ENCODE data around the gene POLR1G. TPM values are rescaled to one million over a fixed set of nuclear protein-coding genes. Genes with fewer than 3 reads are reported as not detected.
A peak's percentile ranks its signal among the peaks of the same experiment; 100 is the strongest.

Gene POLR1G
- total RNA-seq, 2 experiments from 2014 or later = 10.8 to 16.3 TPM

DNA sequence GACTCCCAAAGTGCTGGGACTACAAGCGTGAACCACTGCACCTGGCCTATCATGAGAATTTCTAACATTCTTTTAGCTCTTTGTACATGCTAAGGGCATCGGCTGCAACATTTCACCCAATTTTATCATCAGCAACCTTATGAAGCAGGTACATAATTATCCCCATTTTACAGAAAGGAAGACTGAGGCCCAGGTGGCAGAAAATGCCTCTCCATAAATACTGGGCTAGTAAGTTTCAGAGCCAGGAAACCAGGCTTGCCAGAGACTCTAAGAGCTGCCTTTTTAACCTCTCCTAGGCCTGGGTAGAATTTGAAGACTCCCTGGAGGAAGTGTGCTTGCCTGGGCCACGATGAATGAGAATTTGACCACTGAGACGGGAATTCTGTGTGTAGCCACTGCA, 38.3 kb upstream of the POLR1G start:
- Histone ChIP-seq H3K27ac (ENCODE audit: low read depth, low read length, poor library complexity, severe bottlenecking) (no peak overlapping the region), H3K79me2 (ENCODE audit: insufficient read depth, low read depth, low read length) (no peaks in the 10 kb centered on the region), H4K20me1 (ENCODE audit: insufficient read depth, low read length) (no peaks in the 10 kb centered on the region), H2AFZ (ENCODE audit: low read length) (no peak overlapping the region), H3K4me1 (ENCODE audit: insufficient read depth, low read length, poor library complexity, severe bottlenecking) (peaks cover 15% of the 10 kb centered on the region), H3K9me3 (ENCODE audit: low read length) (no peaks in the 10 kb centered on the region), H3K36me3 (ENCODE audit: insufficient read depth, low read length) (peaks cover 3% of the 10 kb centered on the region; the same call in 1 of the 2 replicates), H3K9me2 (ENCODE audit: insufficient read depth, low read length) (no peaks in the 10 kb centered on the region), H3K4me3 (ENCODE audit: low read depth, low read length, poor library complexity, severe bottlenecking) (no peak overlapping the region), H3K4me2 (ENCODE audit: low read length) (no peak overlapping the region)
- CTCF ChIA-PET (ENCODE audit: unreplicated experiment) = no interaction called here
- TF ChIP-seq, protein P1, sequence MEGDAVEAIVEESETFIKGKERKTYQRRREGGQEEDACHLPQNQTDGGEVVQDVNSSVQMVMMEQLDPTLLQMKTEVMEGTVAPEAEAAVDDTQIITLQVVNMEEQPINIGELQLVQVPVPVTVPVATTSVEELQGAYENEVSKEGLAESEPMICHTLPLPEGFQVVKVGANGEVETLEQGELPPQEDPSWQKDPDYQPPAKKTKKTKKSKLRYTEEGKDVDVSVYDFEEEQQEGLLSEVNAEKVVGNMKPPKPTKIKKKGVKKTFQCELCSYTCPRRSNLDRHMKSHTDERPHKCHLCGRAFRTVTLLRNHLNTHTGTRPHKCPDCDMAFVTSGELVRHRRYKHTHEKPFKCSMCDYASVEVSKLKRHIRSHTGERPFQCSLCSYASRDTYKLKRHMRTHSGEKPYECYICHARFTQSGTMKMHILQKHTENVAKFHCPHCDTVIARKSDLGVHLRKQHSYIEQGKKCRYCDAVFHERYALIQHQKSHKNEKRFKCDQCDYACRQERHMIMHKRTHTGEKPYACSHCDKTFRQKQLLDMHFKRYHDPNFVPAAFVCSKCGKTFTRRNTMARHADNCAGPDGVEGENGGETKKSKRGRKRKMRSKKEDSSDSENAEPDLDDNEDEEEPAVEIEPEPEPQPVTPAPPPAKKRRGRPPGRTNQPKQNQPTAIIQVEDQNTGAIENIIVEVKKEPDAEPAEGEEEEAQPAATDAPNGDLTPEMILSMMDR (conservative IDR thresholded peaks at IDR 0.05; ENCODE audit: low read length) = no peak
- TF ChIP-seq EZH2phosphoT487 (IDR thresholded peaks at IDR 0.05; ENCODE audit: borderline replicate concordance, low read depth, low read length) = no peak
- POLR2A ChIA-PET = interaction anchor here (1.0 kb wide), 1 partner anchor 110 kb away, joined by 3 read pairs; no protein-coding TSS in a partner anchor
- no TSS peak for BruUV-seq (replicated peaks)
- intact Hi-C loops (cut with micrococcal nuclease; ENCODE audit: unreplicated experiment) = no loop called here
- DNase-seq (ENCODE audit: low spot score) = no peak

GRCh38 chr19:45368737-45369340, 37.6 kb upstream of the POLR1G start:
- POLR2A ChIA-PET = interaction anchor here (1.0 kb wide), 1 partner anchor 109 kb away, joined by 3 read pairs; no protein-coding TSS in a partner anchor

More at GRCh38 chr19:45368737-45369340, 37.6 kb upstream of the POLR1G start:
- H3K4me1 ChIP-seq (ENCODE audit: insufficient read depth, low read length, poor library complexity, severe bottlenecking) = peaks cover 15% of the 10 kb centered on the region
- H4K20me1 ChIP-seq (ENCODE audit: insufficient read depth, low read length) = no peaks in the 10 kb centered on the region
- TF ChIP-seq EZH2phosphoT487 (IDR thresholded peaks at IDR 0.05; ENCODE audit: borderline replicate concordance, low read depth, low read length) = no peak
- TF ChIP-seq, protein P1 (conservative IDR thresholded peaks at IDR 0.05; ENCODE audit: low read length) = no peak
- no peaks in the 10 kb centered on the region for H3K9me3 ChIP-seq (ENCODE audit: low read length)
- no peak for DNase-seq (ENCODE audit: low spot score)
- BruUV-seq (replicated peaks) = no TSS peak
- H3K4me2 ChIP-seq (ENCODE audit: low read length) = peak overlapping the region; percentile 95; the same call in 1 of the 2 replicates
- H3K4me3 ChIP-seq (ENCODE audit: low read depth, low read length, poor library complexity, severe bottlenecking) = no peak overlapping the region
- intact Hi-C loops (cut with micrococcal nuclease; ENCODE audit: unreplicated experiment) = no loop called here
- H3K27ac ChIP-seq (ENCODE audit: low read depth, low read length, poor library complexity, severe bottlenecking) = no peak overlapping the region
- H3K79me2 ChIP-seq (ENCODE audit: insufficient read depth, low read depth, low read length) = no peaks in the 10 kb centered on the region
- peaks cover 3% of the 10 kb centered on the region; the same call in 1 of the 2 replicates for H3K36me3 ChIP-seq (ENCODE audit: insufficient read depth, low read length)
- H3K9me2 ChIP-seq (ENCODE audit: insufficient read depth, low read length) = no peaks in the 10 kb centered on the region
- CTCF ChIA-PET (ENCODE audit: unreplicated experiment) = no interaction called here
- no peak overlapping the region for H2AFZ ChIP-seq (ENCODE audit: low read length)

Data from OCI-LY7 (cell line).